Amniotic epithelial cell (primary cell): Measurements from ENCODE around the gene CCDC59.
"Not testable (repeated sequence)": the region's sequence is repeated elsewhere in the genome, so short reads cannot be mapped to it uniquely, and the experiment has no call there.

Source experiments
- DNase-seq: peaks from one replicate; pipeline ENCODE4 v3.0.0-alpha.2; 2010; ENCODE audit warnings: low read depth

CCDC59 gene, protein sequence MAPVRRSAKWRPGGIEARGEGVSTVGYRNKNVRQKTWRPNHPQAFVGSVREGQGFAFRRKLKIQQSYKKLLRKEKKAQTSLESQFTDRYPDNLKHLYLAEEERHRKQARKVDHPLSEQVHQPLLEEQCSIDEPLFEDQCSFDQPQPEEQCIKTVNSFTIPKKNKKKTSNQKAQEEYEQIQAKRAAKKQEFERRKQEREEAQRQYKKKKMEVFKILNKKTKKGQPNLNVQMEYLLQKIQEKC

DNA sequence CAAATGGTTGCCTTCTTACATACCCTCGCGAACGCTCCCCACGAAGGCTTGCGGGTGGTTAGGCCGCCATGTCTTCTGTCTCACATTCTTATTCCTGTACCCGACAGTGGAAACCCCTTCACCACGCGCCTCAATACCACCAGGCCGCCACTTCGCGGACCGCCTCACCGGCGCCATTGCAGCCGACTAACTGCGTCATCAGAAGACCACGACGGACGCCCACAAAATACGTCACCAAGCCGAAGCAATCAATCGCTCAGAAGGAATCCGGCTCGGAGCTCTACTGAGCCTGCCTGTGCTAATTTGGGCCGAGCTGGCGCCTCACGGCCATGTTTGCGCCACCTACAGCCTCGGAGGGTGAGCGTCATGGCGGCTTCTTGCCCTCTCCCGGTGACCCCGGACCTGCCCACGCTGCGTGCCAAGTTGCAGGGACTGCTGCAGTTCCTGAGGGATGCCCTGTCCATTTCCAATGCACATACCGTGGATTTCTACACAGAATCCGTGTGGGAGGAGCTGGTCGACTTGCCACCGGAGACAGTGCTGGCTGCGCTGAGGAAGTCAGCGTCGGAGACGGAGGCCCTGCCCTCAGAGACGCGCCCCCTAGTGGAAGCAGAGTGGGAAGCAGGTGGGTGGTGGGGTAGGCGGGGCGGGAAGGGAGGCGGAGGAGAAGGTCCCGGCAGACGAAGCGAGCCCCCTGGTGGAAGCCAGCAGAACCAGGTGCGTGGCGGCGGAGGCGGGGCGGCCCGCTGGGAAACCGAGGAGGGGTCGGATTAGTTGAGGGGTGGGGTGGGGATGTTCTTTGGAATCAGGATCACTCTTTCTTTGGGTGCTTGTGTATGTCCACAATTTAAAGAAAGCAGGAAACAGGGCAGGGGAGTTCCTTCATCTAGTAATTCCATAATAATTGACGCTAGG is at the start of gene CCDC59, which contains the start of gene METTL25:
Gene CCDC59 (minus strand): TSS at position 188 of the 915 bp plus-strand sequence. CDS start 11 bp downstream, at position 177.
Gene METTL25 (plus strand): TSS at position 330 of the 915 bp plus-strand sequence. CDS start 37 bp downstream, at position 367.
- peak; percentile 98 for DNase-seq

DNA sequence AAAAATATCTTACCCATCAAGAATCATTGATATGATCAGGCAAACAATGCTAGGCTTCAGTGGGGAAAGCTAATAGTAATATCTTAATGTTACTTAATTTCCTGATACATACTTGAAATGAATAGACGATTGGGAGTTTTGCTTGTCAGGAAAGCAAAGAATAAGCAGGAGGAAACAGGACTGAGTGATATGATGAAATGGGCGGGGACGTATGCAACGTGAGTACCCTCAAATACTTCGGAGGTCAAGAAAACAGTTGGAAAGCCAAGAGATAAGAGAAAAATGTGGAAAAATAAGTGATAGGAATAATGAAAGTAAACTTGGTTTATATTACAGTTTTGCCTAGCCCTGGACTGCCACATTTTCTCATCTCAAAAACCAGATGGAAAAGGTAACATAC is 49.3 kb upstream of the CCDC59 start:
- peak; percentile 26 for DNase-seq

DNA sequence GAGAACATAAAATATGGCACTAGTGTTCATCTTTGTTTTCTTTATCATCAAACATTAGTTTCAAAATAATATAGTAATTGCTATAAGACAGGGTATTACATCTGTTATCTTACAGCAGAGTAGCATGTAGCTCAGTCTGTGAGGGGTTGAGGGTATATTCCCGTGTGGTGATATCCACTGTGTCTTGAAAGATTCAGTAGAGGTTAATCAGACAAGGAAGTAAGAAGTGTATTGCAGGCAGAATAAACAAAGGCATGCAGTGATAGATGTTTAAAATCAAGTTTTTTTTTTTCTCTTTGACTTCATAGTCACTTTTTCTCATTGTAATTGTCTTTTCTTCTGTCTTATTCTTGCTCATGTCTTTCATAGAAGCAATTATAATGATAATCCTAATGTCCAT is 48.5 kb upstream of the CCDC59 start:
- DNase-seq = no peak

DNA sequence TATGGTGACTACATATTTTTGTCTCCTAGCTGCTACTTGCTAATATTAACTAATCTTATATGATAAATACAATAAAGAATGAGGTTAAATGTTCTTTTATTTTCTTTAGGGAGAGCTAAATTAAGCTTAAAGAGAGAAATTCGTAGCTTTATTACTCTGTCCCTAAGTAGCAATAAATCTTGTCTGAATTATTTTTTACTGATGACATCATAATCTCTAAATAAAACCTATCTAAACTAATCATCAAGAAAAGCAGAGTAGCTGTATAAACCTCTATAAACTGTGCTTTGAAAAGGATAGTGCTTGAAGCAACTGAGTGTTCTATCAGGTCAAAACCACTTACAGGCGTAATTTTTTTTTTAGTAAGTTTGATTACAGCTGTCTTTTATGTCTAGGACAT is 42.6 kb upstream of the CCDC59 start:
- DNase-seq = no peak

DNA sequence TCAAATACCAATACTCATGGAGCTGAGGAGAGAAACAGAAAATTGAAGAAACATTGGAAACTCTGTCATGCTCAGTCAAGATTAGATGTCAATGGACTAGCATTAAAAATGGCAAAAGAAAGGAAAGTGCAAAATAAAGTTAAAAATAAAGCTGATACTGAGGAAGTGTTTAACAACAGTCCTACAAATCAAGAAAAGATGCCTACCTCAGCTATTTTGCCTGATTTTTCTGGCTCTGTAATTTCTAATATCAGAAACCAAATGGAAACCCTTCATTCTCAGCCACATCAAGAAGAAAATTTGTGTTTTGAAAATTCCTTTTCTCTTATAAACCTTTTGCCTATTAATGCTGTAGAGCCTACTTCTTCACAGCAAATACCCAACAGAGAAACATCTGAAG is 40.7 kb upstream of the CCDC59 start:
- DNase-seq = no peak

DNA sequence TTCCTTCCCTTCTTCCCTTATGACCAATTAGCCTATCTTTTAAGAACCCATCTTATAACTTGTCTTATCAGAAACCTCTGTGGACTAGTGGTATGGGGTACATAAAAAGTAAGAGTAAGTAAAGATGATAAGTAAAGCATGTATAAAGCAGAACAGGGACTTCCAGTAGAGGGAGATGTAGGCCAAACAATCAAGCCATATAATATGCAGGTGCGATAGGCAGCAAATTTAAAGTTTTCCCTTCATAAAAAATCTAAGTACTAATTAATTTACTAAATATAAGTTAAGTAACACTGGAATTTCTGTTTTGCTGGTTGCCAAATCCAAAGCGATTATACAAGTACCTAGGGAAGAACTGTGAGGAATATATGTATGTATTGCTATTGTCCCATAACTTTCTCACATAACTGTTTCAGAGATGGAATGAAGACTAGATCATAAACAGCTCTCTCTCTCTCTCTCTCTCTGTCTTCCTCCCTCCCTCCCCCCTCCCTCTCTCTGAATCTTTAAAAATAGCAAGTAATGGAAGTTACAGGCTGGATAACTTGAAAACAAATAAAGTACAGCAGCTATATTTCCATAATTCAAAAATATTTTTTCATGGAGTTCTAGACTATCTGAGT is 25.9 kb upstream of the CCDC59 start:
- peak; percentile 36 for DNase-seq

DNA sequence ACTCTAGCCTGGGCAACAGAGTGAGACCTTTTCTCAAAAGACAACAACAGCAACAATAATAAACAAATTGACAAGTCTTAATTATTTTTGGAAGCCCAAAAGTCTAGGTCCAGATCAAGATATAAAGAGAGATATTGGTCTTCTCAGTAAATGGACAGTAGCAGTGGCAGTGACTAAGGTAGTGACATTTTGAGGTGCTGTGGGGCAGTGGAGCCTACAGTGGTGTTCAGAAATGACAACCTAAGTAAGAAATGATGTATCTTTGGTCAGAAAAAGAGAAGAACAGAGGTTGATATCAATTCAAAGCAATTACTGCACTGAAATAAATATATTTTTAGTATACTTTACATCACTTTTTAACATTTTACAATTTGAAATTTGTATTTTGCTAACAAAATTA is 20.8 kb upstream of the CCDC59 start:
- no peak for DNase-seq

DNA sequence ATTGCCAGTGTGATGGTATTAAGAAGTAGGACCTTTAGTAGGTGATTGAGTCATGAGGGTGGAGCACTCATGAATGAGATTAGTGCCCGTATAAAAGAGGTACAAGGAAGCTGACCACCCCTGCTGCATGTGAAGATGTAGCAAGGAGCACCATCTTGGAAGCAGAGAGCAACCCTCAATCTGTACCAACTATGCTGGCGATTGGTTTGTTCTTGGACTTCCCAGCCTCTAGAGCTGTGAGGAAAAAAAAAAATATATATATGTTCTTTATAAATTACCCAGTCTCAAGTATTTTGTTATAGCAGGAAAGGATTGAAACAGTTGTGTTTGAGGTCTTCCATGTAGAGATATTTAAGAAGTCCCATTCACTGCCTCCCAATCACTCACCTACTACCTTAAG is 17.0 kb upstream of the CCDC59 start:
- DNase-seq = no peak

DNA sequence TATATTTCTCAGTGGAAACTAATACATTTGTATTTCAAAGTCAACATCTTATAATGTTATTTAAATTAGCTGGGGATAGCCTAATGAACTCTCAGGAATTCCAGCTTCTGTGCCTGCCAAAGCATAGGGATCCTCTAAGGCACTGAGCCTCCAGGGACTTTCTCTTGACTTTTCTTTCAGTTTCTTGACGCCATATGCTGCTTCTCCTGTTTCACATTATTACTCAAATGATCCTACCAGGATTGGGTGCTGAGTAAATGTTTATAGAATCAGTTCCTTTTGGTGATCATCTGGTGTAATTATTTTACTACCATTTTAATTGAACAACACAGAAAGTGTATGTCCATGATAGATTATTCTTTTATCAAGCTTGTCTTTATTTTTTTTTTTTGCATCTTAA is 8.0 kb upstream of the CCDC59 start:
- no peak for DNase-seq

DNA sequence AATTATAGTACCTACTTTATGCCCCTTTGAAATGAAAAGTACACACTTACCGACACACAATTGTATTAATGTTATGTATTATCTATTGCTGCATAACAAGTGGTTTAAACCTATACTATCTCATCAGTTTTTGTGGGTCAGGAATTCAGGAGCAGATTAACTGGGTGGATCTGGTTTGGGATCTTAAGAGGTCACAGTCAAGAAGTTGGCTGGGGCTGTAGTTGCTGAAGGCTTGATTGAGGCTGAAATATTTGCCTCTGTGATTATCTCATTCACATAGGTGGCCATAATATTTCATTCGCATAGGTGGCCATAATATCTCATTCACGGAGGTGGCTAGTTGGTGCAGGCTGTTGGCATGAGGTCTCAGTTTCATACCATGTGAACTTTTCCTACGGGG is 5.8 kb upstream of the CCDC59 start:
- DNase-seq = no peak

DNA sequence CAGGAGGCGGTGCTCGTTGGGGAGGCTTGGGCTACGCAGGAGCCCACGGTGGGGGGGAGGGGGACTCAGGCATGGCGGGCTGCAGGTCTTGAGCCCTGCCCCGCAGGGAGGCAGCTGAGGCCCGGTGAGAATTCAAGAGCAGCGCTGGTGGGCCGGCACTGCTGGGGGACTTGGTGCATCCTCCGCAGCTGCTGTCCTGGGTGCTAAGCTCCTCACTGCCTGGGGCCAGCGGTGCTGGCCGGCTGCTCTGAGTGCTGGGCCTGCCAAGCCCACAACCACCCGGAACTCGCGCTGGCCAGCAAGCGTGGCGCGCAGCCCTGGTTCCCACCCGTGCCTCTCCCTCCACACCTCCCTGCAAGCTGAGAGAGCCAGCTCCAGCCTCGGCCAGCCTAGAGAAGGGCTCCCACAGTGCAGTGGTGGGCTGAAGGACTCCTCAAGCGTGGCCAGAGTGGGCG is 3.3 kb upstream of the CCDC59 start:
- DNase-seq = no peak

DNA sequence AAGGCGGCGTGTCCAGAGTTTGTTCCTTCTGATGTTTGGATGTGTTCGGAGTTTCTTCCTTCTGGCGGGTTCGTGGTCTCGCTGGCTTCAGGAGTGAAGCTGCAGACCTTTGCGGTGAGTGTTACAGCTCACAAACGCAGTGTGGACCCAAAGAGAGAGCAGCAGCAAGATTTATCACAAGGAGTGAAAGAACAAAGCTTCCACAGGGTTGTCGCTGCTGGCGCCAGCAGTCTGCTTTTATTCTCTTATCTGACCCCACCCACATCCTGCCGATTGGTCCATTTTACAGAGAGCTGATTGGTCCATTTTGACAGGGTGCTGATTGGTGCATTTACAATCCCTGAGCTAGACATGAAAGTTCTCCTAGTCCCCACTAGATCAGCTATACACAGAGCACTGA is 2.6 kb upstream of the CCDC59 start:
- DNase-seq = not testable (repeated sequence)

DNA sequence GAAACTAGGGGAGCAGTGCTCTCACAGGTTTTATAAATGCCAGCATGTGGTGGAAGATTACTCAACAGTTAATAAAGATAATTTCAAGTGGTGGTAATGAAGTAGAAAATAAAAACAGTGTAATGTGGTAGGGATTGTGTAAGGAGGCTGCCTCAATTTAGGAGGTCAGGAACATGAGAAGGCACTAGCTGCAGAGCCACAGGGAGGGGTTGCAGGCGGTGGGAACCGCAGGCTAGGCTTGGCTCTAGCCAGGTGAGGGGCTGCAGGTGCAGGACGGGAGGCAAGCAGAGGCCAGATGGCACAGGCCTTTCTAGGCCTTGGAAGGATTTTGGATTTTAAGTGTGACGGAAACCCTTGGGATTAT is 910 bp upstream of the CCDC59 start:
- DNase-seq = peak; percentile 7

DNA sequence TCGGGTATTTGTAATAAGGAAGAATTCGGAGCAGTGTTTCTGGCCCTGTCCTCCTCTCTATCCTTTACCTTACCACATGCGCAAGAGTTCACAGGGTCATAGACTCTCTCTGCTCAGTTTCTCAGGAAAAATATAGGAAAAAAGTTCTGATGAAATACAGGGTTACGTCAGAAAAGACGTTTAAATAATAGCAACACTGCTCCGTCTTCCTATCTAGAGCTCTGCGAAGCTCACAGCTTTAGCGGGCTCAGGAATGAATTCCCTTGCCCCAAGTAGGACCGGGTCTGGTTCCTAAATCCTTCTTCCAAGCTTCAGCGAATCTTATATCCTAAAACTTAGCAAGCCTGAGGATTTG is 365 bp downstream of the CCDC59 start:
- peak; percentile 27 for DNase-seq

DNA sequence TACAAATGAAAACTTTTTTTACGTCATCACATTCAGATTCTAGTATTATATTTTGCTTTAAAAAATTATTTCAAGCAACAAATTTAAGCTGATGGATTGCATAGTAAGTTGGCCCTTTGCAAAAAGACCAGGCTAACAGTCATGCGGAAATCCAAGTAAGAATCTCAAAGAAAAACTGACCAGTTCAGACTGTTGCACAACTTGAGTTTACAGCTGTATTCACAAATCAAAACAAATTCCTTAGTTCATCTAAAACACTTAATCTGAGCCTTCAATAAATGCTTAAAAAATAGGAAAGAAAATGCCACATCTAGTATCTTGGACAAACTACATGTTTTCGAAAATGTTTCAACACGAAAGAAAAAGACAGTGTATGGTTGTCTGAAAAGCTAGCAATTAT is 847 bp downstream of the CCDC59 start:
- DNase-seq = peak; percentile 10

DNA sequence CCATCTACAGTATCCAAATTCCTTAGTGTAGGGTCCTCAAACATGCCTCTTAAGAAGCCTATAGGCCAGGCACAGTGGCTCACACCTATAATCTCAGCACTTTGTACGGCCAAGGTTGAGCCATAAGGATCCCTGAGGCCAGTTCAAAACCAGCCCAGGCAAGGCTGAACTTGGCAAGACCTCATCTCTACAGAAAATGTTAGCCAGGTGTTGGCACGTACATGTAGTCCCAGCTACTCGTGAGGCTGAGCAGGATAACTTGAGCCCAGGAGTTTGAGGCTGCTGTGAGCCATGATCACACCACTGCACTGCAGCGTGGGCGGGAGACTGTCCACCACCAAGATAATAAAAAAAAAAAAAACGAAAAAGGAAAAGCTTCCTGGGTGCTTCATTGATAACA is 6.8 kb downstream of the CCDC59 start:
- DNase-seq = no peak

DNA sequence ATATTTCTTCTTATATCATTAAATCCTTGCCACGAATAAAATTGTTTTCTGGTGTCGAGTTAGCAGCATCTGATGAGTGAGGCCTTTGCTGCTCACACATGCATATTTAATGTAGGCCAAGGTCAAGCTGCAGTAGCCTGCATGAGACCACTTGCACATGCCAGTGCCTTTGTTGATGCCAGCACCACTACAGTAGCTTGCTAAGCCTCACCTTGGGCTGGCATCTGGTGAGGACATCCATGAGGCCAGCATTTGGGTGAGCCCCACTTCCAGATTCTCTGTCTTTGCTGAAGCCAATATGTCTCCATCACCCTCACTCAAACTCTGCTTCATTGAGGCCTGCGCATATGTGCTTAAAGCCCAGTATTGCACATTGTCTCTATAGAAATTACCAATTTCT is 8.0 kb downstream of the CCDC59 start:
- no peak for DNase-seq

DNA sequence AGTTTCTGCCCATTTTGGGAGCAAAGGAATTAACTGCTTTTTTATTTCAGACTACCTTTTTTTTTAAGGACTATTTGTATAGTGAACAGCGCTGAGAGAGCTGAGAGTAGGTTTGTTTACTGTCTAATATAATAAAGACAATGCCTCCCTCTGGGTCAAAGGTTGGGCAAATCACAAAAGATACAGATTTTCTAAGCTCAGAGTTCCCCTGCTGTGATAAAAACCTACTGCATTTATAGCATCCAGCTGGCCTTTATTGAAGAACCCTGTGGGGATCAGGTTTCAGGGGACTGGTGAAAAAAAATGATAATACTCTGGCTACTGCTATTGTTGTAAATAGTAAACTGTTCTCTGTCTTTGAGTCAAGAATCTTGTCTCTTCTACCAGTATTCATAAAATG is 28.7 kb downstream of the CCDC59 start:
- no peak for DNase-seq

DNA sequence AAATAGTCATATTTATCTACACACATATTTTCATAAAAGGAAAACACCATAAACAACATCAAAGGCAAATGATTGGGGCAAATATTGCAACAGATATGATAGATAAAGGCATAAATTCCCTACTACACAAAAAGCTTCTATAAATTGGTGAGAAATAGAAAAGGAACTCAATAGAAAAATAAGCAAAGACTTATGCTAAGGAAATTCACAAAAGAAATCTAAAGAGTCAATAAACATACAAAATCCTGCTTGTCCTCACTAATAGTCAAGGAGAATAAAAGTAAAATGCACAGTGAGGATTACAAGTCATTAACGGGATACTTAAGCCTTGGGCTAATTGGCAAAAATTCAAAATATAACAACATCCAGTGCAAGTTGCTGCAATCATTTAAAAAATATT is 30.3 kb downstream of the CCDC59 start:
- no peak for DNase-seq

DNA sequence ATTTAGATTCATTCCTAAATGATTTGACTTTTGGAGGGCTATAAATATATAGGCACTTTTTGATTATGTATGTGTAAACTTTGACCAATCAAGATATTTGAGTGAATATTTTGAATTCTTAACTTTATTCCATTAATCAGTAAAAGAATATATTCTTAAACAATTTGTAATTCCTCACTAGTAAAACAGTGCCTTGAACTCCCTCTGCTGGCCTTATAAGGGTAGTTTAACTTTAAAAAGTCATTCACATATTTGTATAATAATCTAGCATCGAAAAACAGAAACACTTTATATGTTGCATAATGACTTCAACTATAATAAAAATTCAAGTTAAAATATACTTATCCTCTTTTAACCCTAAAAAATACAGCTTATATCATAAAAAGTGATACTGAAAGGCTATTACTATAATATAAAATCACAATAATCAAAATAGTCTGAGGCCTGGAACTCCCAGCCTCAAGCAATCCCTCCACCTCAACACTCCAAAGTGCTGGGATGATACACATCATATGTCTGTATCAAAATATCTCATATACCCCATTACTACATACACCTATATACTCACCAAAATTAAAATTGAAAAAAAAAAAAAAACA is 31.2 kb downstream of the CCDC59 start:
- peak; percentile 20 for DNase-seq

DNA sequence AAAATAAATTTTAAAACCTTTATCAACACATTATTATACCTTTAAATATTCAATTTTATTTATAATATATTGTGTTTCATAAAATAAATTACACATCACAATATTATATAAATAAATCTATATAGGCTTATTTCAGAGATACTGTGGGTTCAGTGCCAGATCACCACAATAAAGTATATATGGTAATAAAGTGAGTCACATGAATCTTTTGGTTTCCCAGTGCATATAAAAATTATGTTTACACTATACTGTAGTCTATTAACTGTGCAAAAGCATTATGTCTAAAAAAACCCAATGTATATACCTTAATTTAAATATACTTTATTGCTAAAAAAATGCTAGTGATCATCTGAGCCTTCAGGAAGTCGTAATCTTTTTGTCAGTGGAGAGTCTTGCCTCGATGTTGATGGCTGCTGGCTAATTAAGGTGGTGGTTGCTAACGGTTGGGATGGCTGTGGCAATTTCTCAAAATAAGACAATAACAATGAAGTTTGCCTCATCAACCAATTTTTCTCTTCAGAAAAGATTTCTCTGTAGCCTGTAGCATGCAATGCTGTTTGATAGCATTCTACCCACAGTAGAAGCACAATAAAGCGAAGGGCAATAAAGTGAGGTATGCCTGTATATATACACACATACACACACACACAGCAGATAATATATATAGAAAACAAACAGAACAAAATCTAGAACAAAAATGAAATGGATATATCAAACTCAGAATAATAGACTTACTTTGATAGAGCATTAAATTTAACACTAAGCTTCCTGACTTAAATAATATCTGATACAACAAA is 32.4 kb downstream of the CCDC59 start:
- DNase-seq = no peak

DNA sequence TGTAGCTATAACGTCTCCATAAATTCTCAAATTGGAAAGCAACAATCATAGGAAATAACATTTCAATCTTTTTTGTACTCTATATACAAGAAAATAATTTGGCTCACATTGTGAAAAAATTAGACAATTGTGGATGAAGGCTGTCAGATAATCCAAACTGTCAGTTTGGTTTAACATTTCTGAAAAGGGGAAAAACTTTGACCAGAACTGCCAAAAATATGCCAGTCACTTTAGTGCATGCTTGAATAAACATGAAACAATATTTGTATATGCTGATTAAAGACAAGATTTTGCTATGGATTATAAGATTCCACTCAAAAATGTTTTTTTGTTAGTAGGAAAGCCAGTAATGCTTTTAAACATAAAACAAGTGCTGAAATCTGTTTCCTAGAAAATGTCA is 38.9 kb downstream of the CCDC59 start:
- no peak for DNase-seq
